HCEC 1CT (cell line): ENCODE data around the gene NDUFS2.
"Not testable (repeated sequence)": the region's sequence is repeated elsewhere in the genome, so short reads cannot be mapped to it uniquely, and the experiment has no call there.

Experiments used
- DNase-seq: peaks from one replicate; pipeline ENCODE4 v3.0.0-alpha.2; 2017

Gene NDUFS2

DNA sequence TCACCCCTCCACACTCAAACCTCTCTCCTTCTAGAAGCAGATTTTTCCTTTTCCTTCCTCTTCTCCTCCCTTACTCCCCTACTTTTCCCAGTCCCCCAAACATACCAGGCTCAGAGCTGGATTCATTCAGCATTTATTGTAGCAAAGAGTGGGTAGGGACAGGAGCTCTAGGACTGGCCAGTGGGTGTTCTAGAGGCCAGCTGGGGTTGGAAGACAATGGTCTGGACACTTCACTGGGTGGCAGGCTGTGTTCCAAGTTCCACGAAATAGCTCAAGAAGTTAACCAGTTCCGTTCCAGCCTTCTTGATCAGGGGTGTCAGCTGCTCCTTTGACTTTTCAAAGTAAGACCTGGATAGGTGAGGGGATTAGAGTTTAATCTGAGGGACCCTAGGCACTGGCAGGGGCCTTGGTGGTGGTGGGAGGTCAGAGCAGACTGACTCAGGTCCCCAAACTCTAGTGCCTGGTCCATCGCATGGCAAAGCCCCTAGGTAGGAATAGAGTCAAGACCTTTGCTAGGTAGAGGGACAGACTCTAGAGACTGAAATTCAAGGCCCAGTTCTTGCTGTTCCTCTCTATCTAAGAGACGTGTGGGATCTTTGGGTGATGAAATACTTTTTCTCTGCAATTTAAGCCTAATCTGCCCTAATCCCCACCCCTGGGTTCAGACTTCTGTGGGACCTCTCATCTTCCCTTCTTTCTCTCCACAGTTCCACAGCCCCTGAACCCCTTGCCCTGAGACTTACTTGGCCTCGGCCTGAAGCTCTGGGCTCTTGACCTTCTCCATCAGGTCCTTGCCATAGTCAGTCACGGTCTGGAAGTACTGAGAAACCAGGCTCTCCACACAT, 20.2 kb downstream of the NDUFS2 start:
- no peak for DNase-seq

DNA sequence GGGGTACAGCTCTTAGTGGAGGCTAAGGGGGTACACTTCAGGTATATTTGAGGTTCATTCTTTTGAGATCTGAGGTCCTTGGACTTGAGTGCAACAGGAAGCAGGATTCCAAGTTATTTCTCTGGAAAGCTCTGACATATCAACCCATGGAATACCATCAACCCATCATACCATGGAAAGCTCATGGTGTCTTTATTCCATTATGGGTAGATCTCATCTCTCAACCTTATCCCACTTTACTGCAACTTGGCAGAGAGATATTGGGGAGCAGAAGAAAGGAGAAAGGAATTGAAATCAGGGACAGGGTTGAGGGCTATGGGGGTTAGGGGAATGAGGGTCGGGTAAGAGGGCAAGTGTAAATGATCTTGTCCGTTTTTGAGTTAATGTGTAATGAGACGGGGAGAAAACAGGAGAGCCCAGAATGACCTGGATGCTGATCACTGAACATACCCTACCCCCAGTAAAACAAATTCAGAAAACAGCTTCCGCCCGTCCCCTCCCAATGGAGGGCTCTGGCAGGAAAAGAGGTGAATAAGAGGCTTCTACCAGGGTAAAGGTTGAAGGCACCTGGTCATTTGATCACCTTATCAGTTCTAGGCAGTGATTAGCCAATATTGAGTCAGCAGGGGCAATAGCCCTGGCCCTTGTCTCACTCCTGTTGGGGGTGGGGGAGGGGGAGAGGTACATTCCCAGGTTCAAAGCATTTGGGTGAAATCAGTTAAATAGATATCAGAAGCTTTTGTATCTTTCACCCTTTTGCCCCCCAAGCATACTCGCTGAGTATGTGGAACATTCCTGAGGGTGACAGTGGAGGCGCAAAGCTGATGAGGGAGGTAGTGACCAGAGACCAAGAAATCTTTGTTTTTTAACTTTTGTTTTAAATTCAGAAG, 21.9 kb downstream of the NDUFS2 start:
- DNase-seq, result no peak

DNA sequence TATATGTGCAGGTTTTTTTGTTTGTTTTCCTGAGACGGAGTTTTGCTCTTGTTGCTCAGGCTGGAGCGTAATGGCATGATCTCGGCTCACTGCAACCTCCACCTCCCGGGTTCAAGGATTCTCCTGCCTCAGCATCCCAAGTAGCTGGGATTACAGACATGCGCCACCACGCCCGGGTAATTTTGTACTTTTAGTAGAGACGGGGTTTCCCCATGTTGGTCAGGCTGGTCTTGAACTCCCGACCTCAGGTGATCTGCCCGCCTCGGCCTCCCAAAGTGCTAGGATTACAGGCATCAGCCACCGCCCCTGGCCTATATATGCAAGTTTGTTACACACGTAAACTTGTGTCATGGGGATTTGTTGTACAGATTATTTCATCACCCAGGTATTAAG, 22.5 kb downstream of the NDUFS2 start:
- not testable (repeated sequence) for DNase-seq

DNA sequence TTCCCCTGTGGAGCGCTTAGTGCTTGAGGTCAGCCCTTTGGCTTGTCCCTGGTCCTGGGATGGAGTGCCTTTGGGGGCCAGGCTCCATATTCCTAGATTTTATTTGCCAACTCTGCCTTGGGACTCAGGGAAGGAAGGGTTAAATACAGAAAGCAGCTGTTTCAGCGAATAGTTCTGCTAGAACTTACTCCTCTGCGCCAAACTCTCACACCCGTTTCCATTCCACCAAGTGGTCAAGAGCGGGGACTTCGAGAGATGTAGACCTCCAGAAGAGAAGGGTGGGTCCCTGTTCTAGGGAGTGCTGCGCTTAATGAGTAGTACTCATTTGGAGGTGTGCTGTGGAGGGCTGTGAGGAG, 23.0 kb downstream of the NDUFS2 start:
- DNase-seq, result no peak

DNA sequence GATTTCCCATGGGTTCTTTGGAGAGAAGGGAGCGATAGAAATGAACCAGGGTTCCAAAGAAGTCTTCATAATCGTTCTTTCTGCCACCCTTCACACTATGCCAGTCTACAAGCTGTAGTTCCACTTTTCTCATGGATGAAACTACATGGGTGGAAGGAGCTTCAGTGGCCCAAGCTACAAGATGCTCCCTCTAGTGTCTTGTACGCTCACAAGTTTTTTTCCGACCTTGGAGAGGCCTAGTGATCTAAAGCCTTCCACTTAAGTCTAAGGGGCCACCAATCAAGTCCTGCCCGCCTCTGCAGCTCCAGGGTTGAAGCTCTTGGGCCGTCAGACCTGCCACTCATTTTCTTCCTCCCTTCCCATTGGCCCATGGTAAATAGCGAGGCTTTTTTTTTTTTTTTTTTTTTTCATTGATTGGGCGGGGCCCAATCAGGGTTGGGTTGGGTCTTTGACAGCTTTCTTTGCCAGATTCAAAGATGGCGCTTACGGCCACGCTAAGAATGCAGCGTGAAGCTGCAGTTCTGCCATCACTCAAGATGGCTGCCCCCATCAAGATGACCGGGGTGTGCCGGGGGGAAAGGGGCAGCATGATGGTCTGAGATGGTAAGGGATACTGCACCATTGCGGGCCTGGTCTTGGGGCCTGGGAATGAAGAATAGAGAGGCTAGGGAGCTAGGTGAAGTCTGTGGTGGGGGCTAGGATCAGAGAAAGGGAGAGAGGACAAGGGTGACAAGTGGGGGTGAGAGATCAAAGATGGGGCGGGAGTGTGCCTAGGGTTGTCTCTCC, 23.6 kb downstream of the NDUFS2 start, which contains the start of gene TOMM40L:
Gene TOMM40L, plus strand, starts transcription at position 527 of the 786 bp plus-strand sequence. CDS start 430 bp downstream, outside the sequence.
- peak; percentile 100 for DNase-seq

DNA sequence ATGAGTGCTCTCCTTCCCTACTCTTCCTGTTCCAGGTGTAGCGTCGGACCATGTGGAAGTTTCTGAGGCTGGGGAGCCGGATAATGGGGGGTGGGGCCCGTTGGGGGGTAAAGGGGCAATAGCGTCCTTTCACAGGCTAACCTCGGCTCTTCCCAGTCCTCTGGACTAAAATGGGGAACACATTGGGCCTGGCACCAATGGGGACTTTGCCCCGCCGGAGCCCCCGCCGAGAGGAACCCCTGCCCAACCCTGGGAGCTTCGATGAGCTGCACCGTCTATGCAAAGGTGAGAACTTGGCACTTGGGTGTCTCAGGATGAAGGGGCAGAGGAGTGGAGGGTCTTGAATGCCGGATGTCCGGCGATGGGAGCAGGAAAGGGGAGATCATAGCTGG, 24.1 kb downstream of the NDUFS2 start:
- no peak for DNase-seq

DNA sequence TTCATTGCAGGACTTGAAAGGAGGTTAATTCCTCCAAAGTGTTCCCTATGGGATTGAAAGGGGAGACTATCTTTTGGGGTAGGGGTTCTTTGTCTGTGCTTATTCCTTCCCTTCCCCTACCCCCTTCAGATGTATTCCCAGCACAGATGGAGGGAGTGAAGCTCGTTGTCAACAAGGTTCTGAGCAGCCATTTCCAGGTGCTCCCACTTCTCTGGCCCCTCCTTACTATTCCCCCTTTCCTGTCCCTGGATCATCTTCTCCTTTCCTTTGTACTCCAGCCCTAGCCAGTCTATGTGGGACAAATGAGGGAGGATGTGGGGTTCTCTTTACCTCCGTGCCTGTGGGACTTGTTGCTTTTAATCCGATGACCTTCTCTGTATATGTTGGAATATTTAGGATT, 24.6 kb downstream of the NDUFS2 start:
- DNase-seq, result no peak

DNA sequence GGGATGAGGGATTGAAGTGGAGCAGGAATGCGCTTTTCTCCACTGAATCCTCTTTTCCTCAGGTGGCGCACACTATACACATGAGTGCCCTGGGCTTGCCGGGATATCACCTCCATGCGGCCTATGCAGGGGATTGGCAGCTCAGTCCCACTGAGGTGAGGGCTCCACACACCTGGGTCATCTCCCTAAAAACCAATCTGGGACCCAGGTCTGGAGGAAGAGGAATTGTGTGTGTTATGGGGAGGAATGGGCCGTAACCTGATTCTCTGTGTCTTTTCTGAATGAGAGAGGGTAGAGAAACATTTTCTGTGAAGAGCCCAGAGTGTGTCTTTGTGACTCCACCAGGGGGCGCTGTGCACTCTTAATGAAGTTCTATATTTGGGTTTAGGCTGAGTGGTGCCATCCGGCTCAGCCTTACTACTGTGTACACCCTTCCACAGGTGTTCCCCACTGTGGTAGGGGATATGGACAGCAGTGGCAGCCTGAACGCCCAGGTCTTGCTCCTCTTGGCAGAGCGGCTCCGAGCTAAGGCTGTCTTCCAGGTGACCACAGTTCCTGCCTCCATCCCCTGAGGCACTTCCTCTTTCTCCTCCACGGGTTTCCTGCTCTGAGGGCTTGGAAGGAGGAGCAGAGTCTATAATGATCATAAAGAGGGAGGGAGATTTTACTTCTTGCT, 25.2 kb downstream of the NDUFS2 start:
- peak; percentile 72 for DNase-seq

DNA sequence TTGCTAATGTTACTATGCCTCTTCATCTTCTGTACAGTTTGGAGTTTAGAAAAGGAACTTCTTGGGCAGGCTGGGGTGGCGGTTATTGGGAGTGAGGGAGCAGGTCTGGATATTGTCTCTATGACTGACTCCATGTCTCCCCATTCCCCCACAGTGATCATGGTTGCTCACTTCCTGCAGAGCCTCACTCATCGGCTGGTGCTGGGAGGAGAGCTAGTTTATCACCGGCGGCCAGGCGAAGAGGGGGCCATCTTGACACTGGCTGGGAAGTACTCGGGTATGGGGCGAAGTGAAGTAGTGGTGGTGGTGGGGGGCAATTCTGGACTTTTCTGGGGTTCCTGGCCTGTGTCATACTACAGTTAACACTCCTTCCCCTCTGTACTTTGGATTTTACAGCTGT, 25.9 kb downstream of the NDUFS2 start:
- no peak for DNase-seq

- no peak for DNase-seq
Observed at GRCh38 chr1:161229896-161230295, 27.7 kb downstream of the NDUFS2 start.

DNA sequence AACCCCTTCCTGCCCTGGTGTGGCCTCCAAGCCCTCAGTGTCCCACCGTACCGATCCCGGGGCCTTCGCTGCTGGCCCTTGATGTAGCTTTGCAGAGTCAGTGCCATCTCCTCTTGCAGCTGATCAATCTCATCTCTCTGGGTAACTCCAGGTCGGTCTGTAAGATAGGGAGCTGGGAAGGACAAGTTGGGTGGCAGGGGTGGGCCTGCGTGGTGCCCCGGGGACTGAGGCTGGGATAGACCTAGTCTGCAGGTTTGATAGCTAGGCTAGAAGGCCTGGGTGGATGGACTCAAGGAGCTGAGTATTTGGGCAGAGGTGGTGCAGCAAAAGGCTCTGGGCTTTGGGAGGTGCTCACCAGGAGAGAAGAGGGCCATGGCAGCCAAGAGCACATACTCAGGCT, 28.6 kb downstream of the NDUFS2 start:
- DNase-seq, result no peak

DNA sequence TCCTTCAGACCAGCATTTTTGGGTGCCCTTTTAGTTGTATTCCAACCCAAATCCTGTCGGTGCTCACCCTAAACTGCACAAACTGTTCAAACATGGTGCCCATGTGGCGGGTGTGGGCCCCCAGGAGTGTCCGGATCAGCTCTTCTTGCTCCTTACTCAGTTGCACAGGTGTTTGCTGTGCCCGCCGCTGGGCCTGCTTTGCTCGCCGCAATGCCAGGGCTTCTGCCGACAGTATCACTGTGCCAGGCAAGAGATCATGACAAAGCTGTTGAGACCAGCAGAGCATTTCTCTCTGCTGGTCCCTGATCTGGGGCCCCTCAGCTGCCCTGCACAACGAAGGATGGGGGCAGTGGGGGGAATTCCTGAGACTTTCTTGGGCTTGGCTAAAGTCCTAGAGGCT, 30.9 kb downstream of the NDUFS2 start:
- no peak for DNase-seq

DNA sequence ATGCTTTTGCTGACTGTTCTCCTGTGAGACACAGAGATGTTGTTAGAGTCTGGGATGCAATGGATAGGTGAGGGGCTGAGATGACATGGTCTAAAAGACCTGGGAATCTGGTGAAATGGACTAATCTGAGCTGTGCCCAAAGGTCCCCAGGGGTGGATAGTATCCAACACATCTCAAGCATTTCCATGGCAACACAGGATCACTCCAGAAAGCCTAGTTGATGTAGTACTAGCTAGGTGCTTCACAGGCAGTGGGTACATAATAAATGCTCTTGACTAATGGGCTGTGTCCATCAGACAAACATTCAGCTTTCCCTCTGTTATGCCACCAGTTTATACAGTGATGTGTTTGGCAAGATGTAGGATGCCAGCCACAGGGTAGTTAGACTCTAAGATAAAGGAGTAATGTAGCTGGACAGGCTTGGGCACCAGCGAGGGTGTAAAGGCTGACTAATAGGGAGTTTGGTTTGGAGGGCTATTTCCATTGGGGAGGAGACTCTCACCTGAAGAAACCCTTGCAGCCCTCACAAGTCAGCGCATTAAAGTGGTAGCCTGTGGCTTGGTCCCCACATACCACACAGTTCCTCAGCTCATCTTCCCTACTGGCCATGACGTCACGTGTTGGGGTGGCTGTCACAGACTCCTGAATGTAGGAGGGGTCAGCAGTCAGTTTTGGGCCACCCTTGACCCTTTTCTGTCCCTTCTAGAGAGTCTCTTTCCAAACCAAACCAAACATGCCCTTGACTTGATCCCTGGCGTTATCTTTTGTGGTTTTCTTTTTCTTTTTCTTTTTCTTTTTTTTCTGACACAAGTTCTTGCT, 34.0 kb downstream of the NDUFS2 start:
- DNase-seq, result no peak

DNA sequence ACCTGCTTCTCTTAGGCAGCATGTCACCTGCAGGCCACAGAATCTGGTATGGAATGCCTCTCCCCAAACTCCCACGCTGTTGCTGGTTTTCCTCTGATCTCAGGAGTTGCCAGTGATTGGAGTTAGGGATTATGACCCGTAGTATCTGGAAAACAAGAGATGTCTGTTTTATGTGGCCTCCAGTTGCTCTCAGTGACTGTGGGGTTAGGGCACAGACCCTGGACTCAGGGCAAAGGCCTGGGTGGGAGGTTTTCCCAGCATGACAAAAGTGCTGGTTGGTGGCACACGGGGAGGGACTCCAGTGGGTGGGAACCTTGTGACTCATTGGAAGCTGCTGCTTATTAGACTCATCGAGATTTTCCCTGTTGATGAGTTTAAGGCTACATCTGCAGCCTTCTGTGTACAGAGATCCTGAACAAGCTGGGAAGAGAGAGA, 35.9 kb downstream of the NDUFS2 start, which contains the start of gene NR1I3:
Gene NR1I3, minus strand, starts transcription at position 165 of the 435 bp plus-strand sequence. CDS start 1,638 bp downstream, outside the sequence.
- no peak for DNase-seq

DNA sequence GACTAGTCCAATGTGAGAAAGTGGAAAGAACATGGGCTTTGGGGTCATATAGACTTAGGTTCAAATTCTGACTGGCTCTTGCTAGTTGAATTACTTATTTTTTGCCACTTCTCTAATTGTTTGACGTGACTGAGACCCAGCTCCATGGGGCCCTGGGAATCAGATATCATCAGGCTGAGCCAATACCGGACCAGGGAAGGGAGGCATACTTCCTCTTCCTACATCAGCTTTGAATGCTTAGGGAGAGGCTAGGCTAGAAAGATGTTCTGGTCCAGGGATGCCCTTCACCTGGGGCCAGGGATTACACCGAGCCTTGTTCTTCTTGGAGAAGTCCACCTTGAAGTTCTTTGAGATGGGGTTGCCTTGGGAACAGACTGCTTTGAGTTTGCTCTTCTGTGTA, 39.5 kb downstream of the NDUFS2 start:
- DNase-seq, result no peak

DNA sequence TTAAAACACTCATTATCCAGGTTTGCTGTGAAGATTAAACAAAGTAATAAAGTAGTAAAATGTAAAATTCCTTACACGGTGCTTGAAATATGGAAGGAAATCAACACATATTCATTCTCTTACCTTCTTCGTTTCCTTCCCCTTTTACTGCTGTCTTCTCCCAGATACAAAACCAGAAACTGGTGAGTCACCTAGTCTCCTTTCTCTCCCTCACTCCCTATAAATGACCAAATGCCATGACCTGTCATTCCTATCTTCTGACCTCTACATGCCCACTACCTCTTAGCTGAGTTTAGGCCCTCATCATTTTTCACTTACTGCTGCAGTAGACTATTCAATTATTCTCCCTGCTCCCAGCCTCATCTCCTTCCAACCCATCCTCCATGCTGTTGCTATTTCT, 40.1 kb downstream of the NDUFS2 start:
- no peak for DNase-seq

DNA sequence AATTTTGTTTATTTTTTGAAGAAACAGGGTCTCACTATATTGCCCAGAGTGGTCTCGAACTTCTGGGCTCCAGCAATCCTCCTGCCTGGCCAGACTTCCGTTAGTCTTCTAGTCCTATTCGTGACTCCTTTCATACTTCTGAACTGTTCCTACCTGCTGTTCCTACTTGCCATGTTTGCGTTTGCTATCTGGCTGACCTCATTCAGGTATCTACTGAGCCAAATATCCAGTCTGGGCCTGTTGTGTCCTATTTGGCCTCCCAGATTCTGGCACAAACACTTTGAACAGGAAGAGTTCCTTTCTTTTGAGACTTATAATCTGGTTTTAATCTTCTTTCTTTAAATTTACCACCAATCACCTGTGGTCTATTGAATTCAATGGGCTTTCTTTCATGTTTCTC, 42.7 kb downstream of the NDUFS2 start:
- DNase-seq, result no peak

DNA sequence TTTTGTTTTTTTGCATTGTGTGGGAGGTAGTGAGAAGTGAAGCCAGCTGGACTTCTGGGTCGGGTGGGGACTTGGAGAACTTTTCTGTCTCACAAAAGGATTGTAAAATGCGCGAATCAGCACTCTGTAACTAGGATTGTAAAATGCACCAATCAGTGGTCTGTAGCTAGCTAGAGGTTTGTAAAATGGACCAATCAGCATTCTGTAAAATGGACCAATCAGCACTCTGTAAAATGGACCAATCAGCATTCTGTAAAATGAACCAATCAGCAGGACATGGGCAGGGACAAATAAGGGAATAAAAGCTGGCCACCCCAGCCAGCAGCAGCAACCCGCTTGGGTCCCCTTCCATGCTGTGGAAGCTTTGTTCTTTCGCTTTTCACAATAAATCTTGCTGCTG, 47.9 kb downstream of the NDUFS2 start:
- not testable (repeated sequence) for DNase-seq

- no peak for DNase-seq
Observed at GRCh38 chr1:161250829-161251228, 48.7 kb downstream of the NDUFS2 start.

DNA sequence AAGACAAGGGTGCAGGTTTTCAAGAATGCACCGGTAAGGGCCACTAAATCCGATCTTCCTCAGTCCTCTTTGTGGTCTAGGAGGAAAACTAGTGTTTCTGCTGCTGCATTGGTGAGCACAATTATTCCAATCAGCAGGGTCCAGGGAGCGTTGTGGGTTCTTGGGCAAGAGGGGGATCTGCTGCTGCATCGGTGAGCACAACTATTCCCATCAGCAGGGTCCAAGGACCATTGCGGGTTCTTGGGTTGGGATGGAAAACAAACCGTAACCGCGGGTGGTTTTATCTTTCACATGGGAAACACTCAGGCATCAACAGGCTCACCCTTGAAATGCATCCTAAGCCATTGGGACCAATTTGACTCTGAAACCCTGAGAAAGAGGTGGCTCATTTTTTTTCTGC, 49.4 kb downstream of the NDUFS2 start:
- no peak for DNase-seq

GRCh38 chr1:161255302-161255701, 53.1 kb downstream of the NDUFS2 start:
- not testable (repeated sequence) for DNase-seq
